HG03442 (cell line): ENCODE results near the gene ETS1.
"Not testable (repeated sequence)": the region's sequence is repeated elsewhere in the genome, so short reads cannot be mapped to it uniquely, and the experiment has no call there.

ENCODE experiments used
- ATAC-seq: cut with Tn5 transposase; IDR thresholded peaks from one replicate; pipeline ENCODE4 v1.9.1; 2021; ENCODE audit warnings: mild to moderate bottlenecking, moderate library complexity; ENCODE audit not compliant: unreplicated experiment

Gene ETS1

DNA sequence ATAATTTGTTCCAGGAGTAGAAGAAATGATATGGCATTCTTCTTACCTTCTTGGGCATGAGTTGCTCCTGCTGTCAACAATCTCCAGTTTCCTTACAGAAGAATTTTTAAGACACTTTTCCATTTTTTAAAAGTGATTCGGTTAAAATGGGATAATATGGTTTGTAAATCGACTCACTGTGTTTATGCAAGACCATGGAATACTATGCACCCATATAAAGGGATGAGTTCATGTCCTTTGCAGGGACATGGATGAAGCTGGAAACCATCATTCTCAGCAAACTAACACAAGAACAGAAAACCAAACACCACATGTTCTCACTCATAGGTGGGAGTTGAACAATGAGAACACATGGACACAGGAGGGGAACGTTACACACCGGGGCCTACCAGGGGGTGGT, 136.9 kb downstream of the ETS1 start:
- not testable (repeated sequence) for ATAC-seq

DNA sequence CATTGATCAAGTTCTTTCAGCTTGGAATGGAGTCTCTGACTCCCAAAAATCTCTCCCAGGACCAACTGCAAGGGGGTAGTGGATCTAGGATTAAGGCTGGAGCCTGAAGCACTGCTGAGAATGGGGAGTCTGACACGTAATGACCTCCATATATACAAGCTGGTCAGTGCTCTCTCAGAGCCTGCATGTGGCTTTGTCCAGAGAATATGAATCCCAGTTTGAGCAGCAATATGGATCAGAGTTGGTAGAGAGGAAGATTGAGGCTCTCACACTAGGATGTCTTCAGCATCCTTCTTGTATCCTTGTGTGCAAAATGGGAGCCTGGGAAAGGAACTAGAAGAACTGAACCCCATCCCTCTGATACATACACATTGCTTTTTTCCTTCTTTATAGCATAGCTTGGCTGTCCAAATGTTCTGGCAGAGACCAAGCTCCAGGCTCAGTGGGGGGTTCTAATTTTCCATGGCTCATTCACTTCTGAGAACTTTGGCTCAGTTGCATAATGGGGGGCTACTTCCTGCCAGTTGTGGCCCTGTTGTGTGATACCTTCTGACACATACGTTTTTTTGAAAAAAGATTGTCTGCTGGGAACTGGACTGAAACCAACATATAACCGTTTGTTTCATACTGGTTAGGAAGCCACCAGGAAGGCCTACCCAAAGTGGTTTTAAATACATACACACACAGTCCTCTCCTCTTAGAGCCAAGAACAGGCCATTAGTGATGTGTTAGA, 138.2 kb downstream of the ETS1 start:
- no peak for ATAC-seq

DNA sequence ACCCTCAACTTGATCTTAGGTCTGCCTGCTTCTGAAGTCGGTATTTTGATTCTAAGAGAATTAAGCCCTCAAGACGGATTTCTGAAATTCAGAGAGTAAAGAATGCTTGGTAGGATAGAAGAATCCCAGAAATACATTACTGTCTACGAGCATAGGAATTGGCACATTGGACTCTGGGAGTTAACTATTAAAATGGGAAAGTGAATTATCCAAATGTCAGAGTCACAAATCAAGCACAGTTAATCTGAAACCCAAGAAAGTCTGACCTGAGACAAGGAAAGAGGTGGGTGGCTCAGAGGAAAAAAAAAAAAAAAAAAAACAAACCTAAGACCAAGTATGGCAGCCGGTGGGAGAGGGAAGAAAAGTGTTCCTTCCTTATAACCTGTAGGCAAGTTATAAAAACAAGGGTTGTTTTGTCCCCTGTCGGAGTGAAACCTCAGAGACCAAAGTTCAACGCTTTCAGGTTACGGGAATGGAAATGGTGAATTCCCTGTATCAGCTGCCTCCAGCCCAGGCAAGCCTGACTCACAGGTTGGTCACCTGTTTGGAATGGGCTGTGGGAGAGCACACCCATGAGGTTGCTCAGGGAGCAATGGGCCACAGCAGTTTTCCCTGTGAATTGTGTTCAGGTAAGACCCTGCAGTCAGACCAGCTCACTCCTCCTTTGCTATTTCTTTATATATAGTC, 139.0 kb downstream of the ETS1 start:
- no peak for ATAC-seq

DNA sequence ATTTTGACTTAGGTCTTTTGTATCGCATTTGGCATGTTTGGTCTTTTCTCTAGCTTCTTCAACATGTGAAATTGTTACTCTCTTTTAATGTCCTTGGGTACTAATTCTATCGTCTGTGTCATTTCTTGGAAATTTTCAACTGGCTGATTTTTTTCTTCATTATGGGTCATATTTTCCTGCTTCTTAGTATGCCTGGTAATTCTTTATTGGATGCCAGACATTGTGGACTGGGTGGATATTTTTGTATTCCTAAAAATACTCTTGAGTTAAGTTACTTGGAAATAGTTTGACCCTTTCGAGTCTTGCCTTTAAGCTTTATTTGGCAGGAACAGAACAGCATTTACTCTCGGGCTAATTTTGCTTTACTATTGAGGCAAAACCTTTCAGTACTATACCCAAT, 140.1 kb downstream of the ETS1 start:
- no peak for ATAC-seq

DNA sequence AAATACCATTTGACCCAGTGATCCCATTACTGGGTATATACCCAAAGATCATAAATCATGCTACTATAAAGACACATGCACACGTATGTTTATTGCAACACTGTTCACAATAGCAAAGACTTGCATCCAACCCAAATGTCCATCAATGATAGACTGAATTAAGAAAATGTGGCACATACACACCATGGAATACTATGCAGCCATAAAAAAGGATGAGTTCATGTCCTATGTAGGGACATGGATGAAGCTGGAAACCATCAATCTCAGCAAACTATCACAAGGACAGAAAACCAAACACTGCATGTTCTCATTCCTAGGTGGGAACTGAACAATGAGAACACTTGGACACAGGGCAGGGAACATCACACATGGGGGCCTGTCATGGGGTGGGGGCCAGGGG, 141.4 kb downstream of the ETS1 start:
- ATAC-seq = not testable (repeated sequence)

DNA sequence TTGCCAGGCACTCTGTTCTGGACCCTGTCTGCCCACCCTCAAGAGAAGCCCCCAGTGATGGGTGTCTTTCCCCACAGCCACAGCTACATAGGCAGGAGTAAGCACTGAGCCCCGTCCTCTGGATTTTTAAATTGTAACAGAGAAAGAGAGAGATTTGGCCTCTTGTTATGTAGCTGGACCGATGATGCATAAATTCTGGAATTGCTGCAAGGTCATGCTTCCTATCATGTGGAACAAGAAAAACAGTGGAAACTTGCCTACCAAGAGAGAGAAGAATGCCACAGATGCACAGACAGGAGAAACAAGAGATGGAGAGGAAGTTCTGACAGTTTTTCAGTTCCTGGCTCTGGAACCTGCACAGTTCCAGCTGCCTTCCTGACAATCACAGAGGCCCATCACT, 150.2 kb downstream of the ETS1 start:
- ATAC-seq = no peak

DNA sequence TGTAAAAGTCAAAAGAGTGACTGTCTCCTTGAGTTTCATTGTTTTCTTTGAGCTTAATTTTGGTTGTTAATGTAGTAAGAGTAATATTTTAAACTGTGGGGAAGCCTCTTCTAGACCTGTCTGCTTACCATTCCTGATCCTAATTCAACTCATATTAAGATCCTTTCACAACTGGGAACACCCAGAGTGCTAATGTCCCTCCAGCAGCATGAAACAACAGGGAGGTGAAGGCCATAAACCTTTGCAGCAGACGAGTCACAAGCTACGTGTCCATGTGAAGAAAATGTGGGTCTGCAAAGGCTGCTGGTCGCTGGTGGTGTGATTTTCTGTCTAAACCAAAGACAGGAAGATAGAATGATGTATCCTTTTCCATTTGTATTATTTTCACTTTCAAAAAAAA, 152.5 kb downstream of the ETS1 start:
- no peak for ATAC-seq

DNA sequence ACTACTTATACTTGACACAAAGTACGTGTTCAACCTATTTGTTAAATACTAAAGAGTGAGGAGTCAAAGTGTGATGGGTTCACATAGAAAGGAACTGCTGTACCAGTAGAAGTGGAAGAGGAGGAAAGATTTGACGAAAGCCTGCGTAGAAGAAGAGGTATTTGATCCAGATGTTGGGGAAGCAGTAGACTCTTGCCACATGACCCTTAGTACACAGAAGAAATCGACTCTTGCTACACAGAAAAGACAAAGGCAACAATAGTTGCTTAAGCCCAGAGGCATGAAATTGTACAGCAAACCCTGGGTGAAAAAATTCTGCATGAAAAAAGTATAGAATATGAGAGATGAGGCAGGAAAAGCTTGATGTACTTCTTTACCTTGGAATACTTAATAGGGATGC, 152.9 kb downstream of the ETS1 start:
- no peak for ATAC-seq

DNA sequence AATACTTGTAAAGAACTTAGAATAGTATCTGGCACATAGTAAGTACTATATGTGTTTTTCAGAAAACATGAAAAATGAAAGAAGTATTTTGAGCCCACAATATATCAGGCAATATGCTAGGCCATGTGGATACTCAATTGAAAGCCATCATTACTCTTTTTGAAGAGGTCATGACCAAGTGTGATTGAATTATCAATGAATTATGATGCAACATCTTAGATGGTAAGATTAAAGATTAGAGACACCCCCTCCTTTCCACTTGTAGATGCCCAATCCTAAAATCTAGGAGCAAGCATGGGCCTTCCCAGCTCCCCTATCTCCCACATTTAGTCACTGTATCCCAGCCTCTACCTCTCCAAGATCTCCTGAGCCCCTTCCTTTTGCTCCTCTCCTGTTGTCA, 154.4 kb downstream of the ETS1 start:
- no peak for ATAC-seq

DNA sequence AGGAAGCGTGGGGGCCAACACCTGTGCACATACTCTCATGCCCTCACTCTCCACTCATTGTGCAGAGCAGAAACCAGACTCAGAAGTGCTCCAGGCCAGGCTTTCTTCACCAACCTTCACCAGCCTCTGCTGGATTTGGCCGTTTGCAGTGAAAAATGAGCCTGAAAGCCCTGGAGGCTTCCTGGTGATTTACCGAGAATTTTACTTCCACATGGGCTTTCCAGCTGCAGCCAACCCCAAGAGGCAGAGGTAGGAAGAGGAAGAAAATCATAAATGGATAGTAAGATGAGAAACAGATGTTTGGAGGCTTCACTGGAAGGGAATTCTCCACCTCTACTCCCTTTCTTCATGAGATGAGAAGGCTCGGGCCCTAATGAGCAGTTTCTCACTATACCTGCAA, 155.4 kb downstream of the ETS1 start:
- no peak for ATAC-seq

DNA sequence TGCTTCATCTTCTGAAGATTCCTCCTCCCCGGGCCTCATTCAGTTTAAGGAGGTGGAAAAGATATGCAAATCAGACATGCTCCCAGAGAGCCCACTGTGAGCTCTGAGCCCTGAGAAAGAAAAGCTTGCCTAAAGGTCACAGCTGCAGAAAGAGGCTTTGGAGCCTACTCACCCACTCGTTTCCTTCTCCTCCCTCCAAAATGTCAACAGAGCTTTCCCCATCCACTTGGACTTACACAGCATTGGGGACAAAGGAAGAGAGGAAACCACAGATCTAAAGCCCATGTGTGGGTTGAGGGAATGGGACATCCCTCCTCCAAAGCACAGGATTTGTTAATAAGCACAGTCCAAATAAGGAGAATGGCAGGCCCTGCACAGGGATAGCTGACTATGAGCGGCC, 158.4 kb downstream of the ETS1 start:
- no peak for ATAC-seq

DNA sequence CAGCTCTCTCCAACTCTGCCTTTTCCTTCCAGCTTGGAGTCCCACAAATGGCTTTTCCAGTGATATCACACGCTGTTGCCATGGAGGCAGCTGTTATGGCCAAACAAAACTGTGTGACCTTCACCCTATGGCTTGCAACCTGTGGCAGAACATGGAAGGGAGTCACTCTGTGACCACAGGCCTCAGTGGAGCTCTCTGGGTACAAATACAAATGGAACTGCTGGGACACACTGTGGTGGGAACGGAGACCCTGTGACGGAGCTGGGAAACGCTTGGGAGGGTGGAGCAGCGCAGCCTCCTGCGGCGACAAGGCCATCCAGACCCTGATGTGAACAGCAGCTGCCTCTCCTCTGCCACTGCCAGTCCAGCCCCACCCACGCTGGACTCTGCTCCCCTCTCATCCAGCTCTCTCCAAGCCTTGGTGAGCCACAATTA, 162.5 kb downstream of the ETS1 start:
- ATAC-seq = no peak

DNA sequence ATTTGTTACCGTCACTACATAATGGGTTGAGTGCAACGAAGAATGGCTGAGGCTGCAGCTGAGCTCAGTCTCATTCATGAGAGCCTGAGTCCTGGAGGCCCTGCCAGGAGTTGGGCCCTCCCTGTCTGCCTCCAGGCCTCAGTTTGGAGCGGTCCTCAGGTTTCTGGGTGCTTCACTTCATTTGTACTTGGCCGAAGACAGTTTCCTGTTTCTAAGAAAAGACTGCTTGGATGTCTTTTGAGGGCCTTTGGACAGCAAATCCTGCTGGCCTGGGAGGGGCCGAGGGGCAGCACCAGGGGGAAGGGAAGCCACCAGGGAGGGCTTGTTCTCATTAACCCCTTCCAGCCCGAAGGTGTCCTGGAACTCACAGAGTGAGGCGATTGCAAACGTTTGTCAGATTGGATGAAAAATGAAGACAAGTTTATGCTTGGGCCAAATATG, 163.1 kb downstream of the ETS1 start:
- ATAC-seq = no peak

DNA sequence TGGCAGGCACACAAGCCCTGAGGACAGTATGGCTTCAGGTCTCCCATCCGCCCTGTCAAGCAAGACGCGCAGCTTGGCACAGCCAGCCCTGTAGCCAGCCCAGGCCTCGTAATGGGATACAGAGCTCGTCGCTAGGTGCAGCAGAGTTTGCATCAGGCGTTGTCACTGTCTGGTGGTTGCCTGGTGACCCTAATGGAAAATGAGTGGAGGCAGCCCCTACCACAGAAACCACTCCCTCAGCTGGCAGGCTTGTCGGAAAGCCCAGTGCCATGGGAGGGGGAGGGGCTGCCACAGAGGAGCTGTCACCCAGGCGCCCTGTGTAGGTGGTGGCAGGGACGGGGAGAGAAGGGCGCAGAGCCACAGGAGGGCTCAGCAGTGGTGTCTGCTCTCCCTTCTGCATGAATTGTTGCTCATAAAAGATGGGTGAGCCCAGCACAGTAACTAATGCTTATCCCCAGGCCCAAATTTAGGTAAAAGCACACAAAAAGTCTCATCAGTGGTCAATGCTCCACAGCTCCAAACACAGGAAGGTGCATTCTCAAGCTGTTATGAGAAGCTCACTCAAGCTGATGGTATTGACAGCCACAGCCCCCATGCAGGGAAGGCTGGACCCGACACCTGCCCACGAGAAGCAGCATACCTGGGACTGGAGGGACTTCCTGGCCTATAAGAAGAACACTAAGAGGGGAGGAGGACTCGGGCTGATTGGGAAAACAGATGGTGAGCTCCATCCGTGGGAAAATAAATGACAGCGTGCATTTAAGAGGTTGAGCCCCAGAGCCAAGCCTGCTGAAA, 164.6 kb downstream of the ETS1 start:
- ATAC-seq = peak; percentile 58

DNA sequence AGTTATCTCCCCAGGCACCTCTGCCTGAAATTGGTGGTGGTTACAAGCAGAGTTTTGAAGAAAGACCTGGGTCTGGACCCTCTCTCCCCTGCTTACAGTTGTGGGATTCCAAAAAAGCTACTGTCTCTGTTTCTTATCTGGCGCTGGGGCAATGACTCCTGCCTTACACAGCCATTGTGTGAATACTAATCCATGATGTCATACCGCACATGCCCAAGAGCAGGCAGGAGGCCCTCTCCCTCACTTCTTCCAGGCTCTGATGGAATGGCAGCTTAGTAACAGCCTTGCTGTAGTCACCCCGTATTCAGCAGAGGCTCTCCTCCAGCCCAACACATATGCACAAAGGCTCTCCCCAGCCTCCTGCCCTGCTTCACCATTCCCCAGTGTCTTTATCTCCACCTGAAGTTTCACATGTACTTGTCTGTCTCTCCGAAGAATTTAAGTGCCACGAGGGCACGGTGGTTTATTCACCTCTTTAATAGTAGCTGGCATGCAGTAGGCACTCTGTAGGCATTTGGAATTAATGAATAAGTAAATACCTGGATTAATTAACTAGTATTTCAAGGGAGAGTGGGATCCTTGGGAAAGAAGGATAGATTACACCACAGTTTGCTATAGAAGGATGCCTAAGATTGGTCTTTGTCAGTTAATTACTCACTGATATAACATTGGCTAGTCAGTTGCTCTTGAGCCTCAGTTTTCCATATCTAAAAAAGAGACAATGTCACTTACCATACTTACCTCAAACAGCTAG, 165.6 kb downstream of the ETS1 start:
- ATAC-seq = no peak

DNA sequence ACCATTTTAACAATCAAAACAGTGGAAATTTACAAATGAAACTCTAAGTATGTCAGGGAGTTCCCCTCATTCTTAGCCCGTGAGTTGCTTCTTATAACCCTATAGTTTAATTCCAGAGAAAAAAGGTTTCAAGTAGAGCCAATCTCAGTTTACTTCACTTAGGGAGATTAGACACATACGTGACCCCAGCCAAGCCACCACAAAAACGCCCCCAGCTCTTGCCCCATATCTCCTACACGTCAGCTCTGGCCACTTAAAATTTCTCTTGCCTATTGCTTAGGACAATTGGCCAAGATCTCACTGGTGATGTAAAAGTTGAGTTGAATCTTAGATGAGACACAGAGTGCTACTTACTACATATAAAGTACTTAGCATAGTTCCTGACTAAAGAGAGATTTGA, 166.4 kb downstream of the ETS1 start:
- no peak for ATAC-seq

DNA sequence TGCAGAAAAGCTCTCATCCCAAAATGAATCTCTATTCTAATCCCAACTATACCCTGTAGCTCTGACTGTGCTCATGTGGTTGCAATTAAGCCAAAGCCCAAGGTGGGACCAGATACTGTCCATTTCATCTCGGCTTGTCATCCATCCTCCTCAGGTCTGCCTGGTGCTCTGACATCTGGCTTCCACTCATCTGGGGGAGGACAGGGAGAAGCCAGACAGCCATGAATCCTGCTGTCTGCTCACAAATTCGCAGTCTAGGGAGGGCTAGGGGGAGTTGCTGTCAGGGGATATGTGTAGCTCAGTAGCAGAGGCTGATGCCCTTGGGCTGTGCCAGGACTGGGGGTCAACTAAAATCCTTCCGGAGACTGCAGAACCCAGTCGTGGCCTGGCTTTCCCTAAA, 167.1 kb downstream of the ETS1 start:
- no peak for ATAC-seq

DNA sequence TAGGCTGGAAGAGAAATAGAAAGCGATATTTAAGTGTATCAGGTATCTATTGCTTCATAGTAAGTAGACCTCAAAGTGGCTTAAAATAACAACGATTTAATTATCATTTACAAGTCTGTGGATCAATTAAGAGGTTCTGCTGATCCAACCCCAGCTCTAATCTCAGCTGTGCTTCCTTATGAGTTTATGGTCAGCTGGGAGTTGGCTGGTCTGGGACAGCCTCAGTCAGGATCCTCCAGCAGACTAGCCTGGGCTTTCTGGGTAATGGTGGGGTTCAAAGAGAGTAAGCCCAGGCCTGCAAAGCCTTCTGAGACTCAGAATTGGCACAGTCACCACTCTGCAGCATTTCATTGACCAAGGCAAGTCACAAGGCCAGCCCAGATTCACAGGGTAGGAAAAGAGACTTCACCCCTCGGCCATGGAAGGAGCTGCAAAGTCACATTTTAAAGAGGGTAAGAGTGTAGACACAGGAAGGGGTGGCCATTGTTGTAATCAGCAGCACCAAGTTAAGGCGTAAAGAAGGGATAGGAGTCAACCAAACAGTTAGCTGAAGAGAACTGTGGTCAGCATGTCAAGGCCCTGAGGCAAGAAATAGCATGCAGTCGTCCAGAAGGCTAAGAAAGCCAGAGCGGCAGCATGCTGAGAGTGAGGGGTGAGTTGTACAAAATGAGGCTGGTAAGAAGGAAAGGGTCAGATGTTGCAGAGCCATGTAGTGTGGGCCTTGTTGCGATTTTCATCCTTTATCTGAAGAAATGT, 168.2 kb downstream of the ETS1 start:
- no peak for ATAC-seq

DNA sequence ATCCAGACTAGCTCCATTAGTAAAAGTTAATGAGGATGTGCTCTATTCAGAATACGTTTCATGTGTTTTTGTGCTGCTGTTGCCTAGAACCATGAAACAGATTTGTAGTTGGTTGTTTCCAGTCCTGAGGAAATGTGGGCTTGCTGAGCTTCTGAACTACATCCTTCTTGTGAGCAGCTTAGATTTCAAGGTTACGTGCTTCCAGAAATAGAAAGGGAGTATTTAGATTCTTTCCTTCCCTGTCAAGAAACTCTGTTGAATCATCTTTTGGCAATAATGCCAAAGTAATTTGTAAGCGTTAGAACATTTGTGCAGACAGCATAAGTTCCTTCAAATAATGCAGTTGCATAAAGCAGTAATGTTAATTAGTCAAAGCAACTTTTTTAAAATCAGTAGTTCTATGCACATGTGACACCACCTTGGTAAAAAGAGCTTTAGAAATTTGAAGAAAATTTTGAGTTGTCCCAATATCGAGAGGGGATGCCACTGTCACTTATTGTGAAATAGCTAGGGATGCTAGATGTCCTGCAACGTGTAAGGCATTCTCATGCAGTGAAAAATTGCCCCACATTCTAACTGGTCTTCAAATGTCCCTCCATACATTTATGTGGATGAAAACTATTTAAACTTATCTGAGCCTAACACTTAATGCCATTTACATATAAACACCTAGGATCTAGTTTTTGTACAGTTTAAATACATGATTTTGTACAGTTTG, 169.6 kb downstream of the ETS1 start:
- no peak for ATAC-seq

DNA sequence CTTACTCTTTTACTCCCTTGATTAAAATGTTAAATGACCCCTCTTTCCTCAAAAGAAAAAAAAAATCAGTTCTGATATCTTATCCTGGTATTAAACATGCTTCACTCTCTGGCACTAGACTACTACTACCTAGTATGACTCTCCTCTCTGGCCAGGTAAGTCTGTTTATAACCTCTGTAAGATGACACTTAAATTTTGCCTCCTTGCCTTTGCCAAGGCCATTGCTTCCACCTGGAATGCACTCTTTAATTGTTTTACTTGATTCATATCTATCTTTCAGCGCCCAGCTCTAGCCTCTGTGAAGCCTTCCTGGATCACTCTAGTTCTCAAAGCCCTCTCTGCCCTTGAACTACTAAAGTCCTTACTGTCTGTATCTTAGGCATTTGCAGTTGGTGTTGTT, 170.4 kb downstream of the ETS1 start:
- no peak for ATAC-seq
